ENCODE measurements around the gene LELP1.

LELP1 gene

DNA sequence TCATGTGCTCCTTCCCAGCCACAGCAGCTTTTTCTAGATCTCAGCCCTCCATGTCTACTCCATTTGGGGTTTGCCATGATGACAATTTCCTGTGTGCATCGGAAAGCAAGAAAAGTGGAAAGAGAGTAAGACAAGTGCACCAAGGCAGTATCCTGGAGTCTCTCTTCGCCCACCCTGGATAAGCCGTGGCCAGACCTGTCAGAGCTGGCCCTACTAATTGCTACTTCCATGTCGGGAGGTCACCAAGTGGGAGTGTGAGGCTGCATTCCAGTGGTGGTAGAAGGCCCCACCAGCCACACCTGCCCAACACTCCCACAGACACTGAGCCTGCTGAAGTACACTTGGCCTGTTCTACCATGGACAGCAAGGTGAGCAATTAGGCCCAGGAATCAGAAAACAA is 42.2 kb downstream of the LELP1 start:
- Histone ChIP-seq H3K79me2 (ENCODE audit: low read length) (no peaks in the 10 kb centered on the region), H3K27me3 (ENCODE audit: low read depth, low read length) (no peaks in the 10 kb centered on the region), H3K4me3 (ENCODE audit: low read length) (no peak overlapping the region), H3K27ac (ENCODE audit: low read length) (no peak overlapping the region), H3K36me3 (replicated peaks; ENCODE audit: low read depth, low read length) (no peaks in the 10 kb centered on the region), H3K9me3 (ENCODE audit: insufficient read depth, low read length) (no peaks in the 10 kb centered on the region), H2AFZ (ENCODE audit: low read depth, low read length) (no peak overlapping the region), H3K4me1 (ENCODE audit: low read length) (no peaks in the 10 kb centered on the region), H3K9ac (ENCODE audit: low read length) (no peak overlapping the region), H4K20me1 (ENCODE audit: insufficient read depth, low read length) (no peaks in the 10 kb centered on the region), H3K4me2 (ENCODE audit: low read length) (no peak overlapping the region)
- TF ChIP-seq, protein P1, sequence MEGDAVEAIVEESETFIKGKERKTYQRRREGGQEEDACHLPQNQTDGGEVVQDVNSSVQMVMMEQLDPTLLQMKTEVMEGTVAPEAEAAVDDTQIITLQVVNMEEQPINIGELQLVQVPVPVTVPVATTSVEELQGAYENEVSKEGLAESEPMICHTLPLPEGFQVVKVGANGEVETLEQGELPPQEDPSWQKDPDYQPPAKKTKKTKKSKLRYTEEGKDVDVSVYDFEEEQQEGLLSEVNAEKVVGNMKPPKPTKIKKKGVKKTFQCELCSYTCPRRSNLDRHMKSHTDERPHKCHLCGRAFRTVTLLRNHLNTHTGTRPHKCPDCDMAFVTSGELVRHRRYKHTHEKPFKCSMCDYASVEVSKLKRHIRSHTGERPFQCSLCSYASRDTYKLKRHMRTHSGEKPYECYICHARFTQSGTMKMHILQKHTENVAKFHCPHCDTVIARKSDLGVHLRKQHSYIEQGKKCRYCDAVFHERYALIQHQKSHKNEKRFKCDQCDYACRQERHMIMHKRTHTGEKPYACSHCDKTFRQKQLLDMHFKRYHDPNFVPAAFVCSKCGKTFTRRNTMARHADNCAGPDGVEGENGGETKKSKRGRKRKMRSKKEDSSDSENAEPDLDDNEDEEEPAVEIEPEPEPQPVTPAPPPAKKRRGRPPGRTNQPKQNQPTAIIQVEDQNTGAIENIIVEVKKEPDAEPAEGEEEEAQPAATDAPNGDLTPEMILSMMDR (IDR thresholded peaks at IDR 0.05; ENCODE audit: low read depth, low read length): no peak
- TF ChIP-seq EZH2phosphoT487 (IDR thresholded peaks at IDR 0.05; ENCODE audit: low read depth): no peak

- no peak for TF ChIP-seq EZH2phosphoT487 (IDR thresholded peaks at IDR 0.05; ENCODE audit: low read depth)
- TF ChIP-seq, protein P1 (IDR thresholded peaks at IDR 0.05; ENCODE audit: low read depth, low read length): no peak
- no peaks in the 10 kb centered on the region for H4K20me1 ChIP-seq (ENCODE audit: insufficient read depth, low read length)
- H2AFZ ChIP-seq (ENCODE audit: low read depth, low read length): no peak overlapping the region
- H3K4me2 ChIP-seq (ENCODE audit: low read length): no peak overlapping the region
- H3K9me3 ChIP-seq (ENCODE audit: insufficient read depth, low read length): no peaks in the 10 kb centered on the region
- no peak overlapping the region for H3K4me3 ChIP-seq (ENCODE audit: low read length)
- H3K27ac ChIP-seq (ENCODE audit: low read length): no peak overlapping the region
- H3K27me3 ChIP-seq (ENCODE audit: low read depth, low read length): no peaks in the 10 kb centered on the region
- no peak overlapping the region for H3K9ac ChIP-seq (ENCODE audit: low read length)
- no peaks in the 10 kb centered on the region for H3K79me2 ChIP-seq (ENCODE audit: low read length)
- H3K4me1 ChIP-seq (ENCODE audit: low read length): peaks cover 5% of the 10 kb centered on the region
- H3K36me3 ChIP-seq (replicated peaks; ENCODE audit: low read depth, low read length): no peaks in the 10 kb centered on the region
Observed at GRCh38 chr1:153246018-153246417, 42.8 kb downstream of the LELP1 start.

- H3K4me1 ChIP-seq (ENCODE audit: low read length): peaks cover 13% of the 10 kb centered on the region
- no peak overlapping the region for H3K4me3 ChIP-seq (ENCODE audit: low read length)
- H3K79me2 ChIP-seq (ENCODE audit: low read length): no peaks in the 10 kb centered on the region
- no peak overlapping the region for H3K9ac ChIP-seq (ENCODE audit: low read length)
- no peaks in the 10 kb centered on the region for H4K20me1 ChIP-seq (ENCODE audit: insufficient read depth, low read length)
- no peak overlapping the region for H3K27ac ChIP-seq (ENCODE audit: low read length)
- TF ChIP-seq, protein P1 (IDR thresholded peaks at IDR 0.05; ENCODE audit: low read depth, low read length): no peak
- TF ChIP-seq EZH2phosphoT487 (IDR thresholded peaks at IDR 0.05; ENCODE audit: low read depth): no peak
- H3K27me3 ChIP-seq (ENCODE audit: low read depth, low read length): no peaks in the 10 kb centered on the region
- H3K36me3 ChIP-seq (replicated peaks; ENCODE audit: low read depth, low read length): no peaks in the 10 kb centered on the region
- H3K4me2 ChIP-seq (ENCODE audit: low read length): no peak overlapping the region
- no peak overlapping the region for H2AFZ ChIP-seq (ENCODE audit: low read depth, low read length)
- H3K9me3 ChIP-seq (ENCODE audit: insufficient read depth, low read length): no peaks in the 10 kb centered on the region
Observed at GRCh38 chr1:153246825-153247224, 43.6 kb downstream of the LELP1 start.

- no peaks in the 10 kb centered on the region for H4K20me1 ChIP-seq (ENCODE audit: insufficient read depth, low read length)
- no peak overlapping the region for H3K4me2 ChIP-seq (ENCODE audit: low read length)
- no peaks in the 10 kb centered on the region for H3K9me3 ChIP-seq (ENCODE audit: insufficient read depth, low read length)
- TF ChIP-seq, protein P1 (IDR thresholded peaks at IDR 0.05; ENCODE audit: low read depth, low read length): no peak
- no peak for TF ChIP-seq EZH2phosphoT487 (IDR thresholded peaks at IDR 0.05; ENCODE audit: low read depth)
- no peaks in the 10 kb centered on the region for H3K36me3 ChIP-seq (replicated peaks; ENCODE audit: low read depth, low read length)
- H3K27ac ChIP-seq (ENCODE audit: low read length): no peak overlapping the region
- no peaks in the 10 kb centered on the region for H3K79me2 ChIP-seq (ENCODE audit: low read length)
- no peak overlapping the region for H2AFZ ChIP-seq (ENCODE audit: low read depth, low read length)
- H3K4me1 ChIP-seq (ENCODE audit: low read length): peaks cover 28% of the 10 kb centered on the region
- H3K27me3 ChIP-seq (ENCODE audit: low read depth, low read length): no peaks in the 10 kb centered on the region
- no peak overlapping the region for H3K9ac ChIP-seq (ENCODE audit: low read length)
- H3K4me3 ChIP-seq (ENCODE audit: low read length): no peak overlapping the region
Observed at GRCh38 chr1:153248176-153248879, 45.1 kb downstream of the LELP1 start.

All from OCI-LY3 (cell line).